Astrocyte (in vitro differentiated cells and primary cell): ENCODE results near the gene MDFIC. TPM values are rescaled to one million over a fixed set of nuclear protein-coding genes. Genes with fewer than 3 reads are reported as not detected.

Experiments
- DNase-seq: peaks from one replicate; pipeline ENCODE4 v3.0.0-alpha.2; 2010; ENCODE audit warnings: low read depth
- FAIRE-seq: peaks from 2 replicates; lab custom pipeline; 2011; peaks lifted over from hg19 to GRCh38; lab: Jason Lieb, UNC
- H2AFZ ChIP-seq: 2 replicates; pipeline ENCODE4 v1.6.0; 2012; ENCODE audit warnings: low read depth, low read length, inconsistent platforms
- H3K27ac ChIP-seq: 2 replicates; pipeline ENCODE4 v1.5.1; 2011; ENCODE audit warnings: low read depth, low read length, inconsistent platforms
- H3K27me3 ChIP-seq: 2 replicates; pipeline ENCODE4 v1.6.0; 2011; ENCODE audit warnings: low read length, inconsistent platforms; ENCODE audit not compliant: insufficient read depth
- H3K36me3 ChIP-seq: 2 replicates; pipeline ENCODE4 v1.5.1; 2011; ENCODE audit warnings: low read length, inconsistent platforms; ENCODE audit not compliant: insufficient read depth
- H3K4me1 ChIP-seq: 2 replicates; pipeline ENCODE4 v1.5.1; 2011; ENCODE audit warnings: low read length, inconsistent platforms; ENCODE audit not compliant: insufficient read depth
- H3K4me2 ChIP-seq: 2 replicates; pipeline ENCODE4 v1.6.0; 2012; ENCODE audit warnings: low read length, inconsistent platforms
- H3K4me3 ChIP-seq: 2 replicates; pipeline ENCODE4 v1.5.1; 2011; ENCODE audit warnings: low read depth, mild to moderate bottlenecking, low read length, inconsistent platforms; ENCODE audit not compliant: insufficient read depth
- H3K79me2 ChIP-seq: 2 replicates; pipeline ENCODE4 v1.6.0; 2012; ENCODE audit warnings: mild to moderate bottlenecking, low read length, inconsistent platforms; ENCODE audit not compliant: insufficient read depth
- H3K9ac ChIP-seq: 2 replicates; pipeline ENCODE4 v1.6.0; 2012; ENCODE audit warnings: mild to moderate bottlenecking, low read length, inconsistent platforms
- H3K9me3 ChIP-seq: 2 replicates; pipeline ENCODE4 v1.5.1; 2012; ENCODE audit warnings: low read depth, mild to moderate bottlenecking, low read length, inconsistent platforms; ENCODE audit not compliant: insufficient read depth
- H4K20me1 ChIP-seq: 2 replicates; pipeline ENCODE4 v1.6.0; 2012; ENCODE audit warnings: low read length, inconsistent platforms; ENCODE audit not compliant: insufficient read depth
- H3K27ac Mint-ChIP-seq: one replicate; pipeline ENCODE4 v1.8.0; 2021; ENCODE audit warnings: mild to moderate bottlenecking, mixed read lengths; ENCODE audit not compliant: unreplicated experiment
- H3K27me3 Mint-ChIP-seq: one replicate; pipeline ENCODE4 v1.8.0; 2021; ENCODE audit warnings: low read depth, mixed read lengths; ENCODE audit not compliant: unreplicated experiment
- H3K36me3 Mint-ChIP-seq: one replicate; pipeline ENCODE4 v1.8.0; 2021; ENCODE audit warnings: low read depth, mixed read lengths; ENCODE audit not compliant: unreplicated experiment
- H3K4me1 Mint-ChIP-seq: one replicate; pipeline ENCODE4 v1.8.0; 2021; ENCODE audit warnings: low read depth, mixed read lengths; ENCODE audit not compliant: unreplicated experiment
- H3K4me3 Mint-ChIP-seq: one replicate; pipeline ENCODE4 v1.8.0; 2021; ENCODE audit warnings: mild to moderate bottlenecking, moderate library complexity, mixed read lengths; ENCODE audit not compliant: unreplicated experiment
- H3K9me3 Mint-ChIP-seq: one replicate; pipeline ENCODE4 v1.8.0; 2021; ENCODE audit warnings: mild to moderate bottlenecking, mixed read lengths; ENCODE audit not compliant: unreplicated experiment
- EZH2 ChIP-seq: IDR thresholded peaks from 2 replicates; pipeline ENCODE4 v1.6.1; 2012; ENCODE audit warnings: mild to moderate bottlenecking, low read length, inconsistent platforms; ENCODE audit not compliant: insufficient read depth
- total RNA-seq: library from RNA; stranded (reverse); gene quantifications from 2 replicates; pipeline ENCODE4 v1.2.1, GENCODE V29; 2021
- TF ChIP-seq, protein P1 (sequence below): IDR thresholded peaks from 2 replicates; pipeline ENCODE4 v1.5.1; 2011; ENCODE audit warnings: low read depth, mild to moderate bottlenecking, inconsistent platforms, low read length, moderate library complexity; ENCODE audit not compliant: insufficient read depth

MDFIC gene
- total RNA-seq, 1 donor from 2014 or later = 20.3 TPM

DNA sequence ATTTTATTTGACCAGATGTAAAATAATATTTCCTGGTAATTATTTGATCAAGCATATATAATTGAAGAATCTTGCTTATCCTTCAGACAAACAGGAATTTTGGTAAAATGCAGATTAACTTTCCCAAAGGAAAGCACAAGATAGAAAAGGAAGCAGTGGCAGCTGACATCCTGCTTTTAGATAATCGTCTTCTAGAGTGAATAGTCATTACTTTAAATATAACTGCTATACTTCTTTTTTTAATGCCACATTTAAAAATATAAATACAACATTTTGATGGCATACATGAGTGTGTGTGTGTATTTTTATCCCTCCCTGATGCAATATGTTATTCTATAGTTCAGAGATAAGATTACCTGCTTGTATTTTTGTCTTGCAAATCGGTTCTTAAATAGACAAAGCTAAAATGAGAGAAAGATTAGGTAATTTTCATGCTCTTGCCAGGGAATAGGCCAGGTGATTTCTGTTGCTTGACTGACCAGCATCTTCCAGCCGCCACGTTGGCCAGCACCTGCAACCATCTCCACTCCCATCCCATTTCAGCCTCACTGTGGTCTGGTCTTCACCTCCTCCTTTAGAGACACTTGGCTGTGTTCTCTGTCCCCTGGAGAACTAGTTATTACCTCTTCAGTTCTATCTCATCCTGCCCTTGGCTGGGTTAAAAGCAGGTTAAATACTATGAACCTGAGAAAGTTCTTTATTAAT is 58.1 kb downstream of the MDFIC start:
- Mint-ChIP-seq H3K36me3 (peaks cover 6% of the 10 kb centered on the region), H3K27ac (no peak overlapping the region), H3K4me1 (peaks cover 4% of the 10 kb centered on the region), H3K4me3 (no peak overlapping the region), H3K9me3 (no peaks in the 10 kb centered on the region), H3K27me3 (no peaks in the 10 kb centered on the region)
- Histone ChIP-seq H3K27ac (no peak overlapping the region), H3K9me3 (no peaks in the 10 kb centered on the region), H3K4me1 (peaks cover 3% of the 10 kb centered on the region), H3K4me3 (no peak overlapping the region), H3K79me2 (no peaks in the 10 kb centered on the region), H2AFZ (no peak overlapping the region), H3K36me3 (no peaks in the 10 kb centered on the region), H4K20me1 (peaks cover 3% of the 10 kb centered on the region), H3K27me3 (no peaks in the 10 kb centered on the region), H3K9ac (no peak overlapping the region), H3K4me2 (no peak overlapping the region)
- no peak for FAIRE-seq
- TF ChIP-seq EZH2 = no peak
- no peak for DNase-seq

DNA sequence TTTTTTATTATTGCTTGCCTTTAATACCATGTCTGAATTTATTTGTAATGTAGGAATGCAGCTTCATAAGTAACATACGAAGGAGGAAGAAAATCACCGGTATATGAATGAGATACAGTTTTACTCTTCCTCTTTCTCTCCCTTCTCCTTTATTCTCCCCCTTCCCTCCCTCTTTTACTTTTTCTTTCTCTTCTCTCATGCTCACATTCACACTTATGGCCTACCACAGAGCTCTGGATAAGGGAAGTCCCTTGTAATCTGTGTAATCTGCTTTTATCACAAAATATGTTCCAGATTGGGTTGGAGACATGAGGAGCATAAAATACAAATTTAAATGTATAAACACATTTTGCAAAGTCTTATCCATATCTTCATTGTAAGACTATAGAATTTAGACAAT is 59.4 kb downstream of the MDFIC start:
- Mint-ChIP-seq H3K27ac (no peak overlapping the region), H3K9me3 (no peaks in the 10 kb centered on the region)

DNA sequence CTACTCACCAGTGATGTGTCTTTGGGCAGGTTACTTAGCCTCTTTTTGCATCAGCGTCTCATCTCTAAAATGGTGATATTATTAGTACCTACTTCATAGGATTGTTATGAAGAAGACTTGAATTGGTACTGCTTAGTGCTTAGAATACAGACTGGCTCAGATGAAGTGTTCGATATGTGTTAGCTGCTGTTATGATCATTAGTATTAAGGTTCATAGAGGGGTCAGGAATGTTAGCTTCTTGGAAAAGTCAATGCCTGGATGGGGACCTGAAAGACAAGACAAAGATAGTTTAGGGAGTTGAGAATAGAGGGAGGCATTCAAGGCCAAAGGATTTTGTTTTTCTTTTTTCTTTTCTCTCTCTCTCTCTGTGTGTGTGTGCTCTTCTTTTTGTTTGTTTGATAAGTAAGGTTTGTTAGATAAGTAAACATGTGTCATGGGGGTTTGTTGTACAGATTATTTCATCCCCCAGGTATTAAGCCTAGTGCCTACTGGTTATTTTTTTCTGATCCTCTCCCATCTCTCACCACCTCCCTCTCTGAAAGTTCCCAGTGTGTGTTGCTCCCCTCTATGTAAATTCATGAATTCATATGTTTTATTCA is 63.3 kb downstream of the MDFIC start:
- Mint-ChIP-seq H3K27ac (no peak overlapping the region), H3K4me3 (no peak overlapping the region), H3K27me3 (no peaks in the 10 kb centered on the region), H3K36me3 (peaks cover 6% of the 10 kb centered on the region), H3K9me3 (no peaks in the 10 kb centered on the region), H3K4me1 (peaks cover 16% of the 10 kb centered on the region)
- no peaks in the 10 kb centered on the region for H3K27me3 ChIP-seq
- H3K36me3 ChIP-seq = no peaks in the 10 kb centered on the region
- no peaks in the 10 kb centered on the region for H3K9me3 ChIP-seq
- no peak for DNase-seq
- peaks cover 15% of the 10 kb centered on the region for H3K4me1 ChIP-seq
- H2AFZ ChIP-seq = no peak overlapping the region
- H4K20me1 ChIP-seq = peaks cover 9% of the 10 kb centered on the region
- H3K9ac ChIP-seq = no peak overlapping the region
- H3K79me2 ChIP-seq = no peaks in the 10 kb centered on the region
- H3K4me3 ChIP-seq = no peak overlapping the region
- no peak overlapping the region for H3K4me2 ChIP-seq
- TF ChIP-seq, protein P1, sequence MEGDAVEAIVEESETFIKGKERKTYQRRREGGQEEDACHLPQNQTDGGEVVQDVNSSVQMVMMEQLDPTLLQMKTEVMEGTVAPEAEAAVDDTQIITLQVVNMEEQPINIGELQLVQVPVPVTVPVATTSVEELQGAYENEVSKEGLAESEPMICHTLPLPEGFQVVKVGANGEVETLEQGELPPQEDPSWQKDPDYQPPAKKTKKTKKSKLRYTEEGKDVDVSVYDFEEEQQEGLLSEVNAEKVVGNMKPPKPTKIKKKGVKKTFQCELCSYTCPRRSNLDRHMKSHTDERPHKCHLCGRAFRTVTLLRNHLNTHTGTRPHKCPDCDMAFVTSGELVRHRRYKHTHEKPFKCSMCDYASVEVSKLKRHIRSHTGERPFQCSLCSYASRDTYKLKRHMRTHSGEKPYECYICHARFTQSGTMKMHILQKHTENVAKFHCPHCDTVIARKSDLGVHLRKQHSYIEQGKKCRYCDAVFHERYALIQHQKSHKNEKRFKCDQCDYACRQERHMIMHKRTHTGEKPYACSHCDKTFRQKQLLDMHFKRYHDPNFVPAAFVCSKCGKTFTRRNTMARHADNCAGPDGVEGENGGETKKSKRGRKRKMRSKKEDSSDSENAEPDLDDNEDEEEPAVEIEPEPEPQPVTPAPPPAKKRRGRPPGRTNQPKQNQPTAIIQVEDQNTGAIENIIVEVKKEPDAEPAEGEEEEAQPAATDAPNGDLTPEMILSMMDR = no peak
- TF ChIP-seq EZH2 = no peak
- H3K27ac ChIP-seq = no peak overlapping the region
- FAIRE-seq = no peak

More for the DNA sequence above, 59.4 kb downstream of the MDFIC start:
- Mint-ChIP-seq H3K4me1 (peaks cover 9% of the 10 kb centered on the region), H3K4me3 (no peak overlapping the region), H3K27me3 (no peaks in the 10 kb centered on the region), H3K36me3 (peaks cover 6% of the 10 kb centered on the region)
- Histone ChIP-seq H3K27me3 (no peaks in the 10 kb centered on the region), H3K9ac (no peak overlapping the region), H3K4me3 (no peak overlapping the region), H2AFZ (no peak overlapping the region), H3K9me3 (no peaks in the 10 kb centered on the region), H3K4me2 (no peak overlapping the region), H3K79me2 (no peaks in the 10 kb centered on the region), H3K4me1 (peaks cover 3% of the 10 kb centered on the region), H3K36me3 (no peaks in the 10 kb centered on the region), H3K27ac (no peak overlapping the region), H4K20me1 (no peaks in the 10 kb centered on the region)
- DNase-seq = no peak
- no peak for FAIRE-seq
- TF ChIP-seq, protein P1 = no peak
